ENCODE measurements around the gene PLPP4.

The PLPP4 gene

GRCh38 chr10:120456626-120457430 is at the start of gene PLPP4:
Gene PLPP4, plus strand, starts transcription at chr10:120457227. Its CDS starts 79 bp downstream, at chr10:120457306.
- no peak for DNase-seq (ENCODE audit: low read depth)

GRCh38 chr10:120409816-120410215 is 47.2 kb upstream of the PLPP4 start:
- DNase-seq (ENCODE audit: low read depth): no peak

DNA sequence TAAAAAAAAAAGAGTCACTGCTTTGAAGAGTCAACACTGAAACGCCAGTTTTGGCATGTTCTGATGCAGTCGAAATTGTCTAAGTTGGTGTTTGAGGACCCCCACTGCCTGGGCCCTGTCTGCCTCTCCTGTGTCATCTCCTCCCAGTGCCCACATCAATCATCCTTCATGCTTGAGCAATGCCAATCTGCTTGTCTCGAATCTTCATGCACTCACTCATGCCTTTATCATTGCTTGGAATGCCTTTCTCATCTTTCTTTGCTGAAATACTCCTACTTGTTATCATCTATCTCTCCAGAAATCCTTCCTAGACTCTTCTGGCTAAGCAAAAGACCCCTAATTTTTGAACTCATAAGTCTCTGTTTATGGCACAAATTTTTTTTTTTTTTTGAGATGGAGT is 42.1 kb upstream of the PLPP4 start:
- no peak for DNase-seq (ENCODE audit: low read depth)

DNA sequence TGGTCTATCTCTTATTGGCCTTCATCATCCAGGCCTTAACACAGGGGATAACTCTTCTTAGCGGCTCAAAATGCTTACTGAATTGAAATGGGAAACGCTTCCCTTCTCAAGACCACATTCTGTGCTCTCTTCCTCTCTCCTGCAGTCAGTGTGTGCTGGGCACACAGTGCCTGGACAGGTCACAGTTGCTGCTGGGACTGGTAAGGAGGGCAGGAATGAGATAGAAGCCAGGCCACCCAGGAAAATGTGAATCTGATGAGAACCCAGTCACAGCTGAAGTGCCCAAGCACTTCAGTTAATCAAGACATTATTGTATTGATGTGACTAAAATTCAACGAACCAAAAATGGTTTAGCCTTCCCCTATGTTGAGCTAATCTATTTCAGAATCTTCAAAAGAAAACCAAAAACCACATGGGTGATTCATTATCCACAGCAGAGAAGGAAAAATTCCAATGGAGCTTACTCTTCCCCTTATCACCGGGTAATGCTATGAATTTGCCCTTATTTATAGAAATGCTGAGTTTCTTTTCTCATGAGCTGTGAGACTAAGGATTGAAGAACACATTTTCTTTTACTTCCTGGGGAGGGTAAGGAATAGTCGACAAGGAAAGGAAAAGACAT is 41.2 kb upstream of the PLPP4 start:
- DNase-seq (ENCODE audit: low read depth): no peak

- no peak for DNase-seq (ENCODE audit: low read depth)
Measured at GRCh38 chr10:120420421-120420820, 36.6 kb upstream of the PLPP4 start.

DNA sequence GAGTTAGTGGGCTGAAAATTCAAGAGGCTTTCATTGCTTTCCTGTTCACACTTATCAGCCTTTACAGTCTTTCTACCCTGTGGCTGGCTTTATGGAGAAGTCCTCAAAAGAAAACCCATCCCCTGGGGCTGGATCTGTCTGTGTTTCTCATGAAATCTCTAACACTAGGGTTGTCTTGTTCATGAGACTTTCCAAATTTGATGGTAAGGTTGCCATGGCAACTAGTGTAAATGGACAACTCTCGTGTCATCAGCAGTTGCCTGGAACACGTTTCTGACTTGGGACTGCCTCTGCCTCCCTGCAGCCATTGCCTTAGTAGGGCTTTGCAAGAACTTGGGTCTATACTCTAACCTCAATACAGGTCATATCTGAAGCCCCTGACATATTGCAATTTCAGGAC is 35.8 kb upstream of the PLPP4 start:
- no peak for DNase-seq (ENCODE audit: low read depth)

DNA sequence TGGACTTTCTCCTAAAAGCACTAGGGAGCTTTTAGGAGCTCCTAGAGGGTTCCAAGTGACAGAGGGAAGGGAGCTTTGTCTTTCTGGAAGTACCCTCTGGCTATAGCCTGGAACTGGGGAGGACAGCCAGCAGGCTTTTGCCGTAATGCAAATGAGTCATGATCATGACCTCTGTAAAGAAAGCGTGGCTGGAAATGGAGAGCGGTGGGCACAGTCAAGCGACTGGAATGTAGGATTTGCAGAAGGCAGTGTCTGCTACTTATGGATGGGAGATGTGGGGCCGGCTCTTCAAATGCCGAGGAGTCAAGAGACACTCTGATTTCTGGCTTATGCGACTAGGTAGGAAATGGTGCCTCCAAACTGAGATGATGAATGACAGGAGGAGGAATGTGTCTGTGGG is 34.6 kb upstream of the PLPP4 start:
- DNase-seq (ENCODE audit: low read depth): no peak

DNA sequence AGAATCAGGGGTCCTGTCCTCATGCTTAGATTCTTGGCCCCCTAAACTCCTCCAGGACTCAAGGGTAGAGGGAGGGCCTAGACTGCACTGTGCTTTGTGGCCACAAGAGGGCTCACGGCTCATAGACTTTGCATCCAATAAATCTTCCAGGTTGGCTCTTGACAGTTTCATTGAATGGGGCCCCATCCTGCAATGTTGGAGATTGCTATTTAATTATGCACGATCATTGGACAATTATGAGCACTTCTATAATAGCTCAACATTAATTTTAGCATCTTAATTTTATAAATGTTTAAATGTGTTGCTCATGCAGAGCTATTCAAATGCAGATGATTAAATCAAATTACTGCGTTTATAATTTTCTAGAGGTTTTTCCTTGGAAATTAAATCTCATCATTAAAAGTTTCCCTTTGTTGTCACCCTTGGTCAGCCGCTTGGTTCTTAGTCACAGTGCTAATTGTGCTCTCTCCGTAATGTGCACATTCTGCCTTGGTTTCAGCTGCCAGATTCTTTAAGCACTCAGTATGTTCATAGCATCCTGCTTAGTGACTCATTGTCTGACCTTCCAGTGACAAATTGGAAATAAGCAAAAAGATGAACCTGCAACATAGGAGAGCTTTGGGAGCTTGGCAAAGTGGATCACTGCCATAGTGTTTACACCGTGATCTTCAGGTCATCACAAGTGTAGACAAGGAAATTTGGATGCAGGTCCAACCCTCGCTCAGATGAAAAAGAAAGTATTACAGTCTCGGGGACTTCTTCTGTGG is 33.4 kb upstream of the PLPP4 start:
- no peak for DNase-seq (ENCODE audit: low read depth)

DNA sequence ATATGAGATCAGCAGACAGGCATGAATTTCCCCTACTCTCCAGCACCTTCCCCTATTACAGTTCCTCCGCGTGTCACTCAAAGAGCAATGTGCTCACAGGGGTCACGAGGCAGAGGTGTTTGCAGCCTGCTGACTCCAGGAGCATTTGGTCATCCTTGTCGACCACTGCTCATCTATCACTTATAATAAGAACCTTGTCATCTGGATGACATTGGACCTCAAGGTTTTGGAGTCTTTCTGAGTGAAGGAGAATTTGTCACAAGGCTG is 32.9 kb upstream of the PLPP4 start:
- no peak for DNase-seq (ENCODE audit: low read depth)

GRCh38 chr10:120426306-120426705 is 30.7 kb upstream of the PLPP4 start:
- DNase-seq (ENCODE audit: low read depth): no peak

- DNase-seq (ENCODE audit: low read depth): no peak
Measured at GRCh38 chr10:120428754-120429153, 28.3 kb upstream of the PLPP4 start.

- DNase-seq (ENCODE audit: low read depth): no peak
Measured at GRCh38 chr10:120429395-120429794, 27.6 kb upstream of the PLPP4 start.

GRCh38 chr10:120431251-120431651 is 25.8 kb upstream of the PLPP4 start:
- no peak for DNase-seq (ENCODE audit: low read depth)

GRCh38 chr10:120432209-120432608 is 24.8 kb upstream of the PLPP4 start:
- no peak for DNase-seq (ENCODE audit: low read depth)

DNA sequence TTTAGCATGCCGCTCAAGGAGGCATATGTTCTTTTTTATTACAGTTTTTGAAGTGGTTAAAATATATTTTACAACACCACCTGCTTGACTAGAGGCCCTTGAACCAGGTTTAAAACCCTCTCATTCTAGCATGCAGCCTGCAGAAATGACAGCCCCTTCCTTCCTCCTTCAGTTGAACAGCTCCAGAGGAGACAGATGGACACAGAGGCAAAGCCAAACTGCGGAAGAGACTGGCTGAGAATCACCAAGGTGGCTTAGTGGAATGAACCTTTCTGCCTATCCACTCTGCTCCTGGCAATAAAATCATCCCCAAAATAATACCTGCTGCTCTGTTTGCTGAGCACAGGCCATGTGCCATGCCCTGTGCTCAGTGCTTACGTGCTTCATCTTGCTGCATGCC is 23.9 kb upstream of the PLPP4 start:
- DNase-seq (ENCODE audit: low read depth): no peak

DNA sequence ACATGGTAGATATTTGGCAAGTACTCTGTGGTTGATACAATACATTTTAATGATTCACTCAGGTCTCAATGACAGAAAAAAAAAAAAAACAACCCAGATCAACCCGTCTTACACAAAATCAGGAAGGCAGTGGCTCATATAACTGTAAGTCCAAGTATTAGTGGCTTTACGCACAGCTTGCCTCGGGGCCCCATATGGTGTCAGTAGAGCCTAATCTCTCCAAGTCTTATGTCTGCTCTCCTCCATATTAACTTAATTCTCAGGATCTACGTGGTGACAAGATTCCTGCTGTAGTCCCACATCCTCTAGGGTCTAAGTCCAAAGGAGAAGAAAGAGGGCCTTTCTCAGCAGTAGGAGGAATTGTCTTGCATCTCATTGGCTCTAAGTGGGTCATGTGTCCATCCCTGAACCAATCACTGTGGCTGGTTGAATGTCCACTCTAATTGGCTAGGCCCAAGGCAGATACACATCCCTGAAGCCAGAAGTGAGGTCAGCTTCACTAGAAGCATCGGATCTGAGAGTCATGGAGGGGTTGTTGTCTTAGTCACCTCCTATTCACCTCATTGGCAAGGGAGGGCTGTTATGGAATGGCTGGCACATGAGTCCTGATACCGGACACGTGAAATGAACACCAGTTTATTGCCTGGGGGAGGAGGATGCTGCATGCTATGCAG is 20.5 kb upstream of the PLPP4 start:
- no peak for DNase-seq (ENCODE audit: low read depth)

GRCh38 chr10:120437541-120437940 is 19.5 kb upstream of the PLPP4 start:
- no peak for DNase-seq (ENCODE audit: low read depth)

DNA sequence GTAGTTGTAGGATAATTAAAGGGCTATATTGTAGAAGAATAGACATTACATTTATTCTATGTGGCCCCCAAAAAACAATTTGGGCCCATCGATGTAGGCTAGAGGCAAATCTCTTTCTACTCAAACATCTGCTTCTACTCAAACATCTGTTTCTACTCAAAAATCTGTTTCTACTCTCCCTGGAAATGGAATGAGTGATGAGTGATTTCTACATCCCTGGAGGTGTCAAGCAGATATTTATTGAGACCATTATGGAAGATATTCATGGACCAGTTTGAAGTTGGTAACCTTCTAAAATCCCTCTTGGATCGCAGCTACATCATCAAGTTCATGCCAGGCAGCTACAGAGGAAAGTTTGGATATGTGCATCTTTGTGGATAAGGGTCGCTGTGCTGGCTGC is 5.1 kb upstream of the PLPP4 start:
- DNase-seq (ENCODE audit: low read depth): no peak

GRCh38 chr10:120453319-120453718 is 3.7 kb upstream of the PLPP4 start:
- DNase-seq (ENCODE audit: low read depth): no peak

- no peak for DNase-seq (ENCODE audit: low read depth)
Measured at GRCh38 chr10:120453886-120454285, 3.1 kb upstream of the PLPP4 start.

GRCh38 chr10:120455004-120455403 is 2.0 kb upstream of the PLPP4 start:
- no peak for DNase-seq (ENCODE audit: low read depth)

GRCh38 chr10:120455606-120456005 is 1.4 kb upstream of the PLPP4 start:
- DNase-seq (ENCODE audit: low read depth): no peak

DNA sequence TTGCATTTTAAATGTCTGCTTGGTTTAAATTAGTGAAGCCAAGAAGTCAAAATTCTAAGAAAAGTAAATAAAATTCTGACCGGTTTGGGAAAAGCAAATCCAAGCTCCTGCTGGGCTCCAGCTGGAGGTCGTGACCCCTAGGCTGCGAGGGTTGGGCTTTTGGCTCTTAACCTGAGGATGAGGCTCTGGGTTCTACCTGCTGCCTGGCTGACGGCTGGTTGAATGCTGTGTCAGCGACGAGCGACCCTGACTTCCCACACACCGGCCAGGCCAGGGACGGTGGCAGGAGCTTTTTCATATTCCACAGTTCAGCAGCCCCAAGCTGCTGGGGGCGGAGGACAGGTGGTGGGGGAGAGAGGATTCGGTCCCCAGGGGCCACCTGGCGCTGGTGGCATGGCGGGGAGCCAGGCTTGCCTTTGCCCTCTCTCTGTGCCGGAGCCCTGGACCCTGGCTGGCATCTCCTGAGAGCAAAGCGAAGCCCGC is 843 bp upstream of the PLPP4 start:
- no peak for DNase-seq (ENCODE audit: low read depth)

Measured in stimulated activated CD8-positive, alpha-beta memory T cell treated with anti-CD3 and anti-CD28 coated beads, Interleukin-4, amount 100 ng/mL, for 24 hours (primary cell).